Esophagus squamous epithelium (tissue), 5 donors: ENCODE measurements around the gene NKAIN4. TPM values are rescaled to one million over a fixed set of nuclear protein-coding genes. Genes with fewer than 3 reads are reported as not detected.
A peak's percentile ranks its signal among the peaks of the same experiment; 100 is the strongest.

Experiments
- DNase-seq: peaks from one replicate; lab custom pipeline; 2025; lab: John Stamatoyannopoulos, UW
- H3K27ac ChIP-seq, 4 donors: fragments of 200-600 bp; sonication (generic); one replicate each; pipeline ENCODE4 v1.5.1; 2016 to 2019; ENCODE audit warnings: mild to moderate bottlenecking in 1 of 4
- H3K27me3 ChIP-seq, 4 donors: fragments of 200-600 bp; sonication (generic); 1 replicate in 3 of 4; 2 replicates in 1 of 4; pipeline versions ENCODE4 v1.5.1 to v1.6.0; 2017 to 2021; ENCODE audit warnings: antibody characterized with exemption in 1 of 4
- H3K36me3 ChIP-seq, 3 donors: fragments of 200-600 bp; sonication (generic); one replicate each; pipeline ENCODE4 v1.5.1; 2016 to 2019
- H3K4me1 ChIP-seq, 3 donors: fragments of 200-600 bp; sonication (generic); one replicate each; pipeline ENCODE4 v1.5.1; 2017 to 2019
- H3K4me3 ChIP-seq, 4 donors: fragments of 200-600 bp; sonication (generic); 1 replicate in 3 of 4; 2 replicates in 1 of 4; pipeline ENCODE4 v1.5.1; 2016 to 2019; ENCODE audit warnings: mild to moderate bottlenecking in 2 of 4, moderate library complexity in 1 of 4
- H3K9me3 ChIP-seq, 3 donors: fragments of 200-600 bp; sonication (generic); one replicate each; pipeline ENCODE4 v1.5.1; 2016 to 2019
- CTCF ChIP-seq, 6 experiments: fragments of 450-650 bp in 4 of 6; fragments of 200-600 bp in 2 of 6; sonication (generic) in 2 of 6; IDR thresholded peaks; one replicate each; pipeline ENCODE4 v1.5.1; 2016 to 2019; ENCODE audit warnings: antibody characterized with exemption in 6 of 6, mild to moderate bottlenecking in 4 of 6, moderate library complexity in 4 of 6
- POLR2A ChIP-seq, 4 donors: fragments of 450-650 bp; IDR thresholded peaks; one replicate each; pipeline ENCODE4 v1.6.1; 2017; ENCODE audit warnings: antibody characterized with exemption in 4 of 4, mild to moderate bottlenecking in 4 of 4, moderate library complexity in 3 of 4
- WGBS, 2 donors: methylation state at CpG; one replicate each; pipeline ENCODE4 v1.1.5; 2018; 5-methylcytosine and 5-hydroxymethylcytosine counted together
- intact Hi-C: fragments of 100-400 bp; cut with DNase I; formaldehyde crosslinking; loops from one replicate; pipeline ENCODE4 v1.15.0; 2022
- total RNA-seq, 4 donors: library from RNA; depleted of rRNA; stranded (reverse); fragments of >200 nt; gene quantifications; one replicate each; pipeline ENCODE4 v1.1.0, GENCODE V29; 2016
- donor health status: DM: yes; HTN: yes; CAD: no.

NKAIN4 gene
- total RNA-seq, 4 donors from 2014 or later: not detected

DNA sequence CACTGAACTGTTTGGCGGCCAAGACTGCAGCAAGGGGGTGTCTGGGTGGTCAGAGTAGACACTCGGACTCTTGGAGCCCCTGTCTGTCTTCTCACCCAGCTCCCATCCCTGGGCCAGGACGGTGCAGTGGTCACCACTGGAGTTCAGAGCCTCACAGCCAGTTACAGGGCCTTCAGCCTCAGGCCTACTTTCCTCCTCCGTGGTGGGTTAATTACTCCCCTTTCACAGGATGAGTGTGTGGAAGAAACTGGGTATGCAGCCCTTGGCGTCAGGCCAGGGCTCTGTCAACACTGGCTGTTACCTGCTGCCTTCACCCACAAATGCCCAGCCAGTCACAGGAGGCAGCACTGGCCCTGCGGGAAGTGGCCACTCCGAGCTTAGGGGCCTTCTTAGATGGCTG is 36.6 kb downstream of the NKAIN4 start:
- H3K4me1 ChIP-seq: peaks cover 24 to 36% (median 26%) of the 10 kb centered on the region in 3 donors
- H3K27ac ChIP-seq: no peak overlapping the region
- no peak for TF ChIP-seq CTCF (IDR thresholded peaks at IDR 0.05)
- TF ChIP-seq POLR2A (IDR thresholded peaks at IDR 0.05): no peak
- no peaks in the 10 kb centered on the region for H3K9me3 ChIP-seq
- WGBS, 2 donors: 89% methylated on average over 5 of the region's 7 CpGs; no CpG with 5 or more reads in 1 of the 2 donors
- peaks cover 0 to 41% (median 0%) of the 10 kb centered on the region in 4 donors for H3K27me3 ChIP-seq
- DNase-seq: no peak
- H3K36me3 ChIP-seq: peaks cover 0 to 21% (median under 1%) of the 10 kb centered on the region in 3 donors
- no peak overlapping the region for H3K4me3 ChIP-seq
- intact Hi-C loops: no loop called here

- H3K36me3 ChIP-seq: peaks cover 0 to 28% (median 2%) of the 10 kb centered on the region in 3 donors
- H3K4me1 ChIP-seq: peaks cover 24 to 43% (median 33%) of the 10 kb centered on the region in 3 donors
- TF ChIP-seq POLR2A (IDR thresholded peaks at IDR 0.05) (no peak), CTCF (IDR thresholded peaks at IDR 0.05) (no peak)
- H3K4me3 ChIP-seq: peak overlapping the region; percentile 69 to 97 (median 94)
- no peak for DNase-seq
- H3K9me3 ChIP-seq: no peaks in the 10 kb centered on the region
- H3K27ac ChIP-seq: peak overlapping the region; percentile 85 to 90 (median 88)
- intact Hi-C loops: no loop called here
- peaks cover 0 to 33% (median 0%) of the 10 kb centered on the region in 4 donors for H3K27me3 ChIP-seq
- WGBS, 2 donors: 36 to 90% methylated on average over 2 of the region's 13 CpGs
These were observed 37.3 kb downstream of the NKAIN4 start for GRCh38 chr20:63216849-63217471.

DNA sequence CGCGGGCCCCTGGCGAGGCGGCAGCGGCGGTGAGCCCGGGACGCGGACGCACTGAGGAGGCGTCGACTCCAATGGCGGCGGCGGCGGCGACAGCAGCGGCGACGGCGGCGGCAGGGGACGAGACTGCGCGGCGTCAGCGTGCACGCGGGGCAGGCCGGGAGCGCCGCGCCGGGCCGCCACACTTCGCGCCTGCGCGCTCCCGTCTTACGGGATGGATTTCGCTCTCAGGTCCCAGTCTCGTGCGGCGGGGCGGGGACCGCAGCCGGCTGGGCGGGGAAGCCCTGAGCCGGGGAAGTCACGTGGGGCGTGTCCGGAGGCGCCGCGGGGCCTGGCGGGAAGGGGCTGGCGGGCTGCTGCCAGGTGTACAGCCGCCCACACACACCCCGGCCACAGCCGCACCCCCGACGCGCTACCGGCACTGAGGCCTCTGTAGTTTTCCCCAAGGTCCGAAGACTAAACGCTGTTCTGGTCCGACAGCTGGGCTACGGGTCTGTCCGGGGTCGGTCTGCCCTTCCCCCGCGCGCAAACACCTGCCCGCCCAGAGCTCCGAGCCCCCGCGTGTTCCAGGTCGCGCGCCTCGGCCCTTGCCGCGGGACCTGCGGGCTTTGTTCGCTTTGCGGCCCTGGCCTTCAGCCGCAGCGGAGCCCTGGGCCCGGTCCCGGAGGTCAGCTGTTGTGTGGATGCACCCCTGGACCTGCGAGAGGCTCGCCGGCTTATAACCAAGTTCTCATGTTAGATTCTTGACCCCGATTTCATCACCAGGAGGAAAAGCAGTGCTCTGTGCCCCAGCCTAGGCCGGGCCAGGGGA is 38.0 kb downstream of the NKAIN4 start, which contains the start of gene YTHDF1:
YTHDF1 (minus strand) TSS at position 91 of the 808 bp plus-strand sequence. CDS start 239 bp downstream, outside the sequence.
- Histone ChIP-seq H3K36me3 (peaks cover 0 to 35% (median 2%) of the 10 kb centered on the region in 3 donors), H3K4me1 (peaks cover 24 to 50% (median 34%) of the 10 kb centered on the region in 3 donors), H3K4me3 (peak within 1 kb of the TSS; percentile 69 to 97 (median 94)), H3K9me3 (no peaks in the 10 kb centered on the region), H3K27ac (peak within 1 kb of the TSS; percentile 85 to 90 (median 88)), H3K27me3 (peaks cover 0 to 26% (median 0%) of the 10 kb centered on the region in 4 donors)
- TF ChIP-seq CTCF (IDR thresholded peaks at IDR 0.05) (peak in 1 of 6 experiments; percentile 29), POLR2A (IDR thresholded peaks at IDR 0.05) (peak in 3 of 4 donors; percentile 54 to 60 (median 56))
- DNase-seq: peak; percentile 74
- intact Hi-C loops: no loop called here
- 0 to 29% methylated on average over 1 to 16 of the region's 96 CpGs for WGBS, 2 donors

DNA sequence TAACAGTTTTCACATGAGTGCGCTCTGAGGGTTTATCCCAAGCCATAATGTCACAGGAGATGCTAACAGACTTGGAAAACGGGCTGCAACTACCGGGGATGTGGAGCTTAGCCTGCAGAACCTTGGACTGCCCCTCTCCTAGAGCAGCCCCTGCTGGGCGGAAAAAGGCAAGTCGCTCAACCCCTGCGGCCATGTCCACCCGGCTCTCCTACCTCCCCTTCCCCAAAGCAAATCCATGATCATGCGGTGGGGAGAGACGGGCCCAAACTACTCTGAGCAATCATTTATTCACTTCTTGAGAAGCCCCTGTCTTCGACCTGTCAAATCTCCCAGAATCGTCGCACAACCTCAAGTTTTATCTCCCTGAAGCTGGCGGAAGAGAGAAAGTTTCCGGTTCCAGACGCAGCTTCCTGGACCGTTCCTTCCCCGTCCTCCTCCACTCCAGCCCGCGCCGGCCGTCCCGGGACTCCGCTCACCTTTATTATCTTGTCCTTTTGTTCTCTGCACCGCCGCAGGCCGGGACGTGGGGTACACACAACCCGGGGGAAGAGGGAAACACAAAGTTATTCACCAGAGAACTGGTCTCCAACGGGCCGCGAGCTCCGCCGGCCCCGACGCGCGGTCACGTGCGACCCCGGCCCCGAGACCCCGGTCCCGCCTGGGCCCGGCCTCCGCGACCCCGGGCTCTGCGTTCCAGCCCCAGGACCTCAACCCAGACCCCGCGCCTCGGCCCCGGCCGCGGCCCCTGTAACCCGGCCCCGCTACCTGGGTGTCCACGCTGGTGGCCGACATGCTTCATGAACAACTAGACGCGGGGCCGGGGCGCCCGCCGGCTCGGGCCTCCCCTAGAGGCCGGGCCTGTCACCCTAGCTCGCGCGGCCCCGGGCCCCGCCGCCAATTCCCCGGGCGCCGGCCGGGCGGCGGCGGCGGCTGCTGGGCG is 38.9 kb downstream of the NKAIN4 start:
- DNase-seq: no peak
- WGBS, 2 donors: 2 to 3% methylated on average over 28 to 34 of the region's 81 CpGs
- Histone ChIP-seq H3K36me3 (peaks cover 0 to 44% (median 8%) of the 10 kb centered on the region in 3 donors), H3K4me3 (peak overlapping the region; percentile 69 to 97 (median 94)), H3K4me1 (peaks cover 24 to 59% (median 34%) of the 10 kb centered on the region in 3 donors), H3K27me3 (peaks cover 0 to 19% (median 0%) of the 10 kb centered on the region in 4 donors), H3K27ac (peak overlapping the region; percentile 71 to 90 (median 88)), H3K9me3 (no peaks in the 10 kb centered on the region)
- TF ChIP-seq CTCF (IDR thresholded peaks at IDR 0.05): peak in 1 of 6 experiments; percentile 23
- no peak for TF ChIP-seq POLR2A (IDR thresholded peaks at IDR 0.05)
- intact Hi-C loops: no loop called here
